Measurements from ENCODE around the gene SLC24A4. TPM values are rescaled to one million over a fixed set of nuclear protein-coding genes. Genes with fewer than 3 reads are reported as not detected.

SLC24A4 gene
- total and polyA plus RNA-seq, 2 experiments from 2014 or later = 0.46 to 0.50 TPM

DNA sequence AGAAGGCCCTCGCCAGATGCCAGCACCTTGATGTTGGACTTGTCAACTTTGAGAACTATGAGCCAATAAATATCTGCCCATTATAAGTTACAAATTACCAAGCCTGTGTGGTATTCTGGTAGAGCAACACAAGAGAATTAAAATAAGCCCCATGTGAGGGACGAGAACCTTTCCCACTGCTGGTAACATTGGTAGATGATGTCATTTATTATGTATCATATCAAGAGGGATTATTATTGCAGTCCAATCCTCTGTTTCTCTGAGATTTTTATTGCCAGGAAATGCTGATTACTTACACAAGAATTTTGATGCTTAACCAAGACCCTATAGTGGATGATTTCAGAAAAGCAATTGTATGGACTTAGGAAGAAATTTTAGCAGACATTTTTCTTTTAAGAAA is 40.3 kb upstream of the SLC24A4 start:
- DNase-seq (ENCODE audit: low spot score) = no peak
- no peaks in the 10 kb centered on the region for H3K9me2 ChIP-seq (replicated peaks; ENCODE audit: insufficient read depth)
- TF ChIP-seq EZH2phosphoT487 (IDR thresholded peaks at IDR 0.05; ENCODE audit: low read depth, severe bottlenecking, unreplicated experiment) = no peak
- TF ChIP-seq EZH2 (IDR thresholded peaks at IDR 0.05; ENCODE audit: borderline replicate concordance) = no peak
- no peak for TF ChIP-seq CTCF (IDR thresholded peaks at IDR 0.05; ENCODE audit: poor library complexity)
- no peak overlapping the region for H3K4me2 ChIP-seq
- no peak overlapping the region for H2AFZ ChIP-seq
- H4K20me1 ChIP-seq (ENCODE audit: insufficient read depth, poor library complexity, severe bottlenecking) = no peaks in the 10 kb centered on the region
- H3K4me3 ChIP-seq = no peak overlapping the region
- no peaks in the 10 kb centered on the region for H3K9me3 ChIP-seq (ENCODE audit: low read depth)
- H3K79me2 ChIP-seq = no peaks in the 10 kb centered on the region
- no peaks in the 10 kb centered on the region for H3K27me3 ChIP-seq
- H3K36me3 ChIP-seq (replicated peaks; ENCODE audit: insufficient read depth, low read depth) = no peaks in the 10 kb centered on the region
- WGBS (ENCODE audit: low lambda C conversion rate, missing lambda C conversion rate) = 93% methylated on average over 2 of the region's 2 CpGs
- no peak overlapping the region for H3K27ac ChIP-seq
- H3K4me1 ChIP-seq (ENCODE audit: insufficient read depth) = no peaks in the 10 kb centered on the region

- no peaks in the 10 kb centered on the region for H3K4me1 ChIP-seq (ENCODE audit: insufficient read depth)
- H3K4me3 ChIP-seq = no peak overlapping the region
- no peaks in the 10 kb centered on the region for H3K36me3 ChIP-seq (replicated peaks; ENCODE audit: insufficient read depth, low read depth)
- H2AFZ ChIP-seq = no peak overlapping the region
- no peaks in the 10 kb centered on the region for H3K79me2 ChIP-seq
- H3K4me2 ChIP-seq = no peak overlapping the region
- no peak overlapping the region for H3K27ac ChIP-seq
- TF ChIP-seq EZH2phosphoT487 (IDR thresholded peaks at IDR 0.05; ENCODE audit: low read depth, severe bottlenecking, unreplicated experiment) (no peak), EZH2 (IDR thresholded peaks at IDR 0.05; ENCODE audit: borderline replicate concordance) (no peak), CTCF (IDR thresholded peaks at IDR 0.05; ENCODE audit: poor library complexity) (no peak)
- WGBS (ENCODE audit: low lambda C conversion rate, missing lambda C conversion rate) = 85% methylated on average over 3 of the region's 3 CpGs
- H3K9me3 ChIP-seq (ENCODE audit: low read depth) = no peaks in the 10 kb centered on the region
- H3K27me3 ChIP-seq = peaks cover 11% of the 10 kb centered on the region
- DNase-seq (ENCODE audit: low spot score) = no peak
- H4K20me1 ChIP-seq (ENCODE audit: insufficient read depth, poor library complexity, severe bottlenecking) = no peaks in the 10 kb centered on the region
- H3K9me2 ChIP-seq (replicated peaks; ENCODE audit: insufficient read depth) = no peaks in the 10 kb centered on the region
These were observed 37.7 kb upstream of the SLC24A4 start for GRCh38 chr14:92285311-92285710.

DNA sequence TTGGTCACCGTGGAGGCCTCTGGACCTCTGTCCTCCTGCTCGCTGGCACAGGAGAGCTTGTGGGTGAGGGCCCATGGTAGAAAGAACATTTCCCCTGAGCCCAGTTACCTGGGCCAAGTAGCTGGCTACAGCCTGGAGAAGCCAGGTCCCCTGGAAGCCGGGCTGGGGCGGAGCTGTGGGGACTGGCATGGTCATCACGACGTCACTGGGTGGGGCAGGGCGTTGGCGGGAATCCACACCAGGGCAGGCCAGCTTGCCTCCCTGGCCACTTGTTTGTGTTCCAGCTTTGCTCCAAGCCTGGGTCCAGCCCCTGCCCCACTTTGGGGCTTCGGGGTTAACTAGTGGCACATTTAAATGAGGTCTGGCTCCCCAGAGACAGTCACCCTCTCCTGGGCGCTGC is 35.0 kb upstream of the SLC24A4 start:
- no peaks in the 10 kb centered on the region for H3K9me3 ChIP-seq (ENCODE audit: low read depth)
- no peaks in the 10 kb centered on the region for H3K79me2 ChIP-seq
- no peaks in the 10 kb centered on the region for H3K4me1 ChIP-seq (ENCODE audit: insufficient read depth)
- H3K27ac ChIP-seq = no peak overlapping the region
- TF ChIP-seq EZH2phosphoT487 (IDR thresholded peaks at IDR 0.05; ENCODE audit: low read depth, severe bottlenecking, unreplicated experiment) (no peak), EZH2 (IDR thresholded peaks at IDR 0.05; ENCODE audit: borderline replicate concordance) (no peak), CTCF (IDR thresholded peaks at IDR 0.05; ENCODE audit: poor library complexity) (no peak)
- no peak for DNase-seq (ENCODE audit: low spot score)
- no peaks in the 10 kb centered on the region for H3K36me3 ChIP-seq (replicated peaks; ENCODE audit: insufficient read depth, low read depth)
- H3K4me3 ChIP-seq = no peak overlapping the region
- no peaks in the 10 kb centered on the region for H3K9me2 ChIP-seq (replicated peaks; ENCODE audit: insufficient read depth)
- no peaks in the 10 kb centered on the region for H4K20me1 ChIP-seq (ENCODE audit: insufficient read depth, poor library complexity, severe bottlenecking)
- no peak overlapping the region for H2AFZ ChIP-seq
- H3K4me2 ChIP-seq = no peak overlapping the region
- H3K27me3 ChIP-seq = peaks cover 16% of the 10 kb centered on the region
- WGBS (ENCODE audit: low lambda C conversion rate, missing lambda C conversion rate) = 91% methylated on average over 10 of the region's 10 CpGs

Data from hepatocyte (in vitro differentiated cells).